Activated T-cell treated with anti-CD3 and anti-CD28 coated beads, Interleukin-2, amount 50 U/mL, for 1 hour (primary cell): ENCODE results near the gene MGA.

Source experiments
- DNase-seq: peaks from one replicate; pipeline ENCODE4 v3.0.0-alpha.2; 2020

MGA gene

DNA sequence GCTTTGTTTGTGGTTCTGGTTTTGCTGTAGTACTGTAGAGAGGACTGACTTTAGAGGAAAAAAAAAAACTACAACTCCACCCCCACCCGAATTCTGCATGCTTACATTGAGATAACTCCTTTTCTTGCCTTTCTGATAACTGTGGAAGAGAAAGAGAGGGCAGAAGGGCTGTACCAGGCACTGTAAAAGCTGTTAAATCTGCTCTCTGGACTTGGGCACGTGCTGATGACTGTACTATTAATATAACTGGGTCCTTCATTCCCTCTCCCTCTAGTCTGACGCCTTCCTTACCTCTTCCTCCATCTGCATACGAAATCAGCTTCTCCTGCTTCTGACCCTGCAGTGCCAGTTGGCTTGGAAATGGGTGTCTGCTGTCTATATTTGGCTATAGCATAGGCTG lies 129.0 kb downstream of the MGA start:
- no peak for DNase-seq

DNA sequence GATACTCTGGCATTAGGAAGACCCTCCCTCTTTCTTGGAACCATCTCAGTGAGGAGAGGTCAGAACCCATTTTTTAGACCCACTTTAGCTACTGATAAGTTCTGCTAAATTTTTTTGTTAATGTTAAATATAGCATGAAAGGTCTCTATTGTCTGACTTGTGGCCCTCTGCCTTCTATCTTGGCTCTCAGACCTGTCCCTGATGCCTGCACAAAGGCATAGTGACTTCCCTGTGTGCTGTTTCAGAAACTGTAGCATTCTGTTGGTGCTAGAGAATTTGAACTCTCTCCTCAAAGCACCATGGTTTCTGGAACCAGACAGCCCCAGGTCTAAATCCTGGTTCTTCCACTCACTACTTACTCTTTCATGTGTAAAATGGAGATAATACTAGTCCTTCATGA lies 129.5 kb downstream of the MGA start:
- no peak for DNase-seq

DNA sequence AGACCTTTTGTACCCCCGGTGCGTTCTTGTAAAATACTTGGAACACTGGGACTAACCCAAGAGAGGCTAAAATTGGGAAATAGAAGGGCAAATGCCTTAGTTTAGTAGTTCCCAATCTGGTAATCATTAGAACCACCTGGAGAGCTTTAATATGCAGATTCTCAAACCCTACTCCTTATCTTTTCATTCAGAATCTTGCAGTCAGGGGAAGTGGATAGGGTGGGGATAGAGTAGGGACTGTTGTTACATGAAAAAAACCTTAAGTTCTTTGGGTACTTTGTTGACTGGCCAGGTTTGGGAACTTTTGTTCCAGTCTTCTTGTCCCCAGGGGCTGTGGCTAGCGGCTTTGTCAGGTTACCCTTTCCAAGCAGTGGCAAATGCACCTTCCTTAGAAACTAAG lies 130.0 kb downstream of the MGA start:
- no peak for DNase-seq

DNA sequence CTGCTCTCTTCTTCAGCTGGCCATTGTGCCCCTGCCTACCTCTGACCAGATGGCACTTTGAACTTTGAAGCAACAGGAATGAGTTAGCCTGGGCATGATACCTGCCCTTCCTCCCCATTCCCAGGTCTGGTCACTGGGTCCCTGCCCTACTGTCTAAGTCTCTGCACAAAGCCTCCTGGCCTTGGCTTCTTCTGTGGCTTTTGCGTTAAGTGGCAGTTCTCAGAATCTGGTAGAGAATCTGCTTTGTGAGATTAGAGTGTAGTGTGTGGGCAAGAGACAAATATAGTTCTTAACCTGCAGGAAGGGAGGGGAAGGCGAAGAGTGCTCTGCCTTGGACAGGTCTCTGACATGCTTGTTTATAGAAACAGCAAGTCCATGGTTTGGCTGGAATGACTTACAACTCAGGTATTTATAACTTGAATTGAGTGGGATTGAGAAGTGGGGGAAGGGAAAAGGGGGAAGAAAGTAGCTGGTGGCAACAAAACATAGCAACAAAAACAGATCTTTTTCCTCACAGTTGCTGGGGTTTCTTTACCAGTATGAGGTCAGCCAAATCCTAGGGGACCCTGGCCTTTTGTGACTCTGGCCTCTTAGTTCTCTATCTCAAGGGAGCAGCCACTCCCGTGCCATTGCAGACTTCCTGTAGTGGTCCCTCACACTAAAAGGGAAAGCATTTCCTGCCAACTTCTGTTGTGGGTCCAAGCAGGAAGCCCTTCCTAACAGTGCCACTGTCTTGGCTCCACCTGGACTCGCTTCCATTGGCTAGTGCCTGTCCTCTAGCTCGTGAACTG lies 130.7 kb downstream of the MGA start:
- no peak for DNase-seq

DNA sequence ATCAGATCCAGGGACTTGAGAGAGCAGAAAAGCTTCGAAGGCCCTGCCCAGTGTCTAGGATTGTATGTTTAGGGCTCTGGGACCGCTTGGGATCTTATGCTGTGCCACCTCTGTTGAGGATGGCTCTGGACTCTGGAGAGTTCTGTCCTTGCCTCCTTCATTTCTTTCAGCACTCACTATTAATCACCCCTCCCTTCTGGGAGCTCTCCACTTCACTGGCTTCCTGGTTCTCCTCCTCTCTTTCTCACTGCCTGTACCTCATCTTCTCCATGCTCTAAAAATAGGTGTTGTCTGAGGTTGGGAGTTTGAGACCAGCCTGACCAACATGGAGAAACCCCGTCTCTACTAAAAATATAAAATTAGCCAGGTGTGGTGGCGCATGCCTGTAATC lies 131.3 kb downstream of the MGA start:
- DNase-seq = no peak

DNA sequence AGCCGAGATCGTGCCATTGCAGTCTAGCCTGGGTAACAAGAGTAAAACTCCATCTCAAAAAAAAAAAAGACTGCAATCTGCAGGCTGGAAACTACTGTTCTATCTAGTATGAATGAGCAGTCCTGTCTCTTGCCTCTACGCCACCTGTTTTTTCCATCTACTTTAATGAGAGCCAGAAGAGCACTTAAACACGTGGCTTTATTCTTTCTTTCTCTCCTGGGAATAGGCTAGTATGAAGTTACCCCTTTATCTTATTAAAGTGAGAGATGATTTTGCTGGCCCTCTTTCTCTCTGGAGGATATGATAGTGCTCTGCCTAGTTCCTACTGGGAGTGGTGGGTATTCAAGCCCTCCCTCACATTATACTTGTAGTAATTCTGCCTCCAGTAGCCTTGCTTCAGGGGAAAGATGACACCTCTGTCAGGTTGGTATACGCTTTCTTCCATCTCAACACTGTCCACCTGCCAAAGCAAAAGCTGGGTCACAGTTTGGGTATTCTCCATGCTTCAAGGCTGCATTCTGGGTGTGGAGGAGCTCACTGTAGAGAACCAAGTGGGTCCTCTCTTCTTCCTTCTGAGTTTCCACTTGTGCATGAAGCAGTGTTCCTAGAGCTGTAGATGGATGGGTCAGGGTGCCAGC lies 131.9 kb downstream of the MGA start:
- DNase-seq = no peak

DNA sequence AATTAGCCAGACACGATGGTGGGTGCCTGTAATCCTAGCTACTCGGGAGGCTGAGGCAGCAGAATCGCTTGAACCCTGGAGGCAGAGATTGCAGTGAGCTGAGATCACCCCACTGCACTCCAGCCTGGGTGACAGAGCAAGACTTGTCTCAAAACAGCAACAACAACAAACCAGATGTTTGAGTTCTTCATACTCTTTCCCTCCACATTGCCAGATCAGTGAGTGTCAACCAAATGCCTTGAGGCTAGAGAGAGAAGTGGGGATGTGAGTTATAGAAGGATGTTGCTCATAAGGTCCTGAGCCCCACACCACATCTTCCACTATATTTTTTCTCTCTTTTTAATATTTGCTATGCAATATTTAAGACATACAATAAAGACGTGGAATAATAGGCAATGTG lies 133.9 kb downstream of the MGA start:
- DNase-seq = no peak

DNA sequence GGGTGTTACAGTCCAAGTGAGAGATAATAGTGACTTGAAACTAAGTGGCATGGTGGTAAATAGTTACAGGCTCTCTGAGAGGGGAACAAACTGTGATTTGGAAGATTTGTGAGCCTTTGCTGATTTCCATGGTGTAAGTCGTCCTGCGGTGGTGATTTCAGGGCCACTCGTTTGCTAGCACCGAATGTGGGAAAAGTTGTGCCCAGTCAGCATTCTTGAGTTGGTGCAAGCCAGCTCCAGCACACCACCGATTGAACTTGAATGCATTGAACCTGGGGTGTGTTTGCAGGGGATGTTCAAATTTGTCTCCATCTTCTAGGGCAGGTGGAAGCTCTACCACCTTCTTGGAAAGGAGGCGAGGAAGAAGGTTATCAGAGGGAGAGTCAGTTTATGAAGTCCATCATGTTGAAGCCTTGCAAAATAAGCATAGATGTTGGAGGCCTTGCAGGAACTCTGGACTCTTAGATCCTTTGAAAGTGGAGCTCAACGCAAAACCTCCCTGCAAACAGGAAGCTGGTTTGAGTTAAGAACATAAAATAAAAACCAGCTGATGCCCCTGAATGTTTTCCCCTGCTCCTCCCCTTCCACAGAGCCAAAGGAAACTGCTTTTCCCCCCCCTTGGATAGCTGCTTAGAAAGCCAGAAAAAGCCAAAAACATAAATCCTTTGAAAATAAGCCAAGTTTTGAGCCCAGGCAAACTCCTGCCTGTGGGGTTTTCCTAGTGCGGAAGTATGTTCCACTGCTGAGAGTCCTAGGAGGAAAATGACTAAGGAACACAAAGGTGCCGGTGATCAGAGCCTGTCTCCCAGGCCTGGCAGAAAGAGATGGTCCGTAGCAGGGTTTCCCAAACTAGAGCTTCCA lies 136.0 kb downstream of the MGA start:
- DNase-seq = no peak

DNA sequence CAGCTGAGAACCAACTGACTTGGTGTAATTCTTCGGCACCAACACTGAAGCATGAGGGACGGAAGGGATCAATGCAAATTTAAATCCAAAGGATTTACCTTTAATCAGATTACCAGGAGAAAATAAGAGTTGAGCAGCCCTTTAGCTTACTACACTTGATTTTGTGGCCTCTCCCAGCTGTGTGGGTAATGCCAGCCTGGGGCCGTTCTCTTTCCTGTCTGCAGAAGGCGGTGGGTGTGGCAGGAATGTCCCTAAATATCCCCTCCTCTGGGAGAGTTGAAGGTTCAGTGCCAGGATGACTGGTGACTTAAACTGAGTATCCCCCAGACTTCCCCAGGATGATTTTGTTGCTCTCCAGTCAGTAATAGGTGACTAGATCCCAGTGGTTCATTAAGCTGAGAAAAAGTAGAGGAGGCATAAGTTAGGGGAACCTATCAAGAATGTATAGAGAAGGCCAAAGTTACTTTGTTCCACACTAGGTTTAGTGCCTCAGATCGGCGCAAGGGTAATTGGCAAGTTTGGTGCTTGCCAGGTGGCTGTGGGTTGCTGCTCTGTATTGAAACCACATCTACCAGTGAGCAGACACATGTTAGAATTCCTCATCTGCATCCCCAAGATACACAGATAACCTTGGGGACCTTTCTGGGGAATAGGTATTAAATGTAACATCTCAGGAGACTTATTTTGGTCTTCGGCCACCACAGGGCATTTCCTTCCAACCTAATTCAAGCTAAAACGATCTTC lies 137.2 kb downstream of the MGA start:
- DNase-seq = no peak

DNA sequence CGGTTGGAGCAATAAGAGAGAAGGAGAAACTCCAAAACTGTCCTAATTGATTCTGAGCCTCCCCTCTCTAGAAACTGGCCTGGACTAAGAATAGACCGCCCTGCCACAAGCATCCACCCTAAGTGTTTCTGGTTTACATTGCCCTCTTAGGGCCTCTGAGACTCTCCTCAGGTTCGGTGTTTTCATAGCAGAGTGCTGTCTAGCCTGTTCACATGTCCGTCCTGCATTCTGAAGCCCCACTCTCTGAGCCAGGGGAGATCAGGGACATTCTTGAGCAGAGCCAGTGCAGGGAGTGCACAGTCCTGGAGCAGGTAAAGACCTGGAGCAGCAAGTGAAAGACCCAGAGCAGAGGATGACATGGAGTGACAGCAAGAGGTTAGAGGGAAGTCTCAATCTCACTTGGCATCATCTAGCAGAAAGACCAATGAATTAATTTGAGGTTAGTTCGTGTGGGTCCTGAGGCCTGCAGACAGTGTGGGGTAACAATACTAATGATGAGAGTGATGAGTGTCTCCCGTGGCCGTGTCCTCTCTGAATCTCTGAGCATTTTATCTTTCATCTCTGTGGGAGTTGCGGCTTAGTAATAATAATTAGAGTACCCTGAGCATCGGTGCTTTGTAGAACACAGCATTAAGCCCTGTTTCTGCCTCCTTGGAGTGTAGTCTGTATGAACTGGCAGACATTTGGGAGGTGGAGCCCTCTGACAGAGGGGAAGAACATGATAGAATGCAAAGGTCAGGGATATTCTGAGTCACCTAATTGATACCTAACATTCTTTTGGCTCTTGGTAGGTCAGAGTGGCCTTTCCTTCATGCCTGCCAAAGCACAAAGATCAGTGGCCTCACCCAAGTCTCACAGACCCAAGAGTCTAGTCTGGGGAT lies 138.6 kb downstream of the MGA start:
- DNase-seq = no peak

DNA sequence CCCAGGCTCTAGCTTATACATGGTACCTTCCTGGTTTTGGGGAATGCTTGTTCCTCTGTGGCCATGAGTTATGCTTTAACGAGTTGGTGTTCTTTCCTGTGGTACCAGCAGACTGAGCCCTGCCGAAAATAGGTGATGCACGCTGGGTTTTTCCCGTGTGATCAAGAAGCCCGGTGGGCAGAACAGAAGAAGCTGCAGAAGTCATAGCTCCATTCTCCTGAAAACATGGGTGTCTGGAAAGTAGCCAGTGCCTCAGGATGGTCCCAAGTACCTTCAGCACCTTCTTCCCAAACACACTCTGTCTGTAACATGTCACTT lies 139.2 kb downstream of the MGA start:
- no peak for DNase-seq

DNA sequence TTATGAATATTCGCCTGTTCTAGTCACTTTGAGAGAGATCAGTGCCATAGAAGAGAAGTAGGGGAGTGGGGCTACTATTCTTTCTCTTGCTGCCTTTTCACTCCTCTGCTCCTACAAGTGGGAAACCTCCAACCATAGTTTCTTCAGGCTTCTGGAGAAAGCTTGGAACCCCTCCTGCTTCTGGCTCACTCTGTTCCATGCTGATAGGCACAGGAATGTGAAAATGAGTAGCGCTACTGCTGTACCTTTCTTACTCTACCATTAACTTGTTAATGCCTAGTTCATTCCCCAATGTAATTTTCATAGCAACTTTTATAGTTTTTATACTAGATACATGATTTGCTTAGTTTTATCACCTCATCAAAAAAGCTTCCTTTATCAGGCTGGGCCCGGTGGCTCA lies 141.0 kb downstream of the MGA start:
- DNase-seq = no peak

DNA sequence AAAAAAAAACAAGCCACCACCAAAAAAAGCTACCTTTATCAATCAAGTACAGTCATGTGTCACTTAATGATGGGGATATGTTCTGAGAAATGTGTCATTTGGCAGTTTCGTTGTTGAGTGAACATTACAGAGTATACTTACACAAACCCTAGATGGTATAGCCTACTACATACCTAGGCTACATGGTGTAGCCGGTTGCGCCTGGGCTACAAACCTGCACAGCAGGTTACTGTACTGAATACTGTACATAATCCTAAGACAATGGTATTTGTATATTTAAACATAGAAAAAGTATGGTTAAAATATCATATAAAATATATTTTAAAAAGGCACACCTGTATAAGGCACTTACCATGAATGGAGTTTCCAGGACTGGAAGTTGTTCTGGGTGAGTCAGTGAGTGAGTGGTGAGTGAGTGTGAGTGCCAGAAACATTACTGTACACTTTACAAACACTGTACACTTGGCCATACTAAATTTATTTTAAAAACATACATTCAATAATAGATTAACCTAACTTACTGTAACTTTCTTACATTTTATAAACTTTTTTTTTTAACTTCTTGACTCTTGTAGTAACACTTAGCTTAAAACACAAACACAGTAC lies 141.7 kb downstream of the MGA start:
- DNase-seq = no peak

DNA sequence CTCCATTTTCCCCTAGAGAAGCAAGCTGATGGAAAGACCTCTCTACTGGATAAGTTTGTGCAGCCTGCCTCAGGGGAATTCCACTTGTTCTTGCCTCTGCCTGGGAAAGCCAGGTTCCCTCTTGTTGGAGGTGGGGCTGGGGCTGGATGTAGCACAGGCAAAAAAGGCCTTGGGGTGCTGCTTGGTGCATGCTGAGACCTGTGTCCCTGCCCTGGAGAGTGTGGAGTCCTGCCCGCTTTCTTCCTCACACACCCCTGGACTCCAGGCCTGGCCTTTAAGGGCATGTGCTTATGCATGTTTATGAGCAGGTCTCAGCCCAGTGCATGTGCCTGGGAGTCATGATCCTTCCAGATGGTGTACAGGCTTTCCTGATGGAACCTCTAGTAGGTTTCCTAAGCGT lies 144.2 kb downstream of the MGA start:
- DNase-seq = no peak

DNA sequence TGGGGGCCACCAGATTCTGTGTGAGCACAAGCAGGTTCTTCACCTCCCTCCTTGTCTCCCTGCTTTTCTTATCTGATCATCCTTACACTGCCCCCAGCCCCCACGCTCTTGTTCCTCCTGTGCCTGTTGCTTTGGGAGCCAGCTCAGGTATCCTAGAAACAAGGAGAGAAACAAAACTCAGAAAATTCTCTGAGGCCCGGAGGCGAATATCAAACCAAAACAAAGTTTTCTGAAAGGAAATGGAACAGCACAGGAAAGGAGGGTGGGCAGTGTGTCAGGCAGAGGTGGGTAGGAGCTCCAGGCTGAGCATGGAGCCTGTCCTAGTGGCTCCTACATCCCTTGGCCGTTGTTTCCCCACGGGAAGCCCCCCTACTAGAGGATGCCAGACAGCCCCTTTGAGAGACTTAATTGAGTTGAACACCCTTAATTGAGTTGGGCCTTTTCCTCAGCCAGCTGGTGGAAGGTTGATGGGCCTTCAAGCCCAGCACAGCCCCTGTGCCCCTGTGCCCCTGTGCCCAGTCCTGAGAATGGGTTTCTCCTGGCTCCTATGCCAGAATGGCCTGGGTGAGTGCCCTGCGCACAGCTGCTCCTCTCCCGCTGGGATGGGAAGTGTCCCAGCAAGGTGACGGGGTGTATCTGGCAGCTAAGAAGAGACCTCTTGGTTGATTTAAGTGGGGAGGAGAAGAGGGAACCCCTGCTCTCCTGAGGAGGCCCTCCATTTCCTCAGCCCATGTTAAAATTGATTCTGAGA lies 144.9 kb downstream of the MGA start:
- no peak for DNase-seq

DNA sequence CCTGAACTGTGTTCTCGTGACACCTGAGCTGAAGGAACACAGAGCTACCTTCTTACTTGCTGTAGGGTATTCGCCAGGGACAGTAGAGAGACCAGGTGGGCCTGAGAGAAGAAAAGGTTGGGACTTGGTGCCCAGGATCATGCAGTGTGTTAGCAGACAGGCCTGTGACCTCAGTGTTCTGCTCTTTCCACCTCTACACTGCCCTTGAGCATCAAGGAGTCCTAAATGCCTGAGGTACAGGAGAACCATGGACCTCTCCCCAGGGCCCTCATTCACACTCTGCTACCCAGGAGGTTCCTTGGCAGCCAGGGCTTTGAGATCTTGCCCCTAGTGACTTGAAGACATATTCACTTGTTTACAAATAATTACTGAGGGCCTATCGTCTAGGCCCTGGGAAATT lies 145.5 kb downstream of the MGA start:
- no peak for DNase-seq

DNA sequence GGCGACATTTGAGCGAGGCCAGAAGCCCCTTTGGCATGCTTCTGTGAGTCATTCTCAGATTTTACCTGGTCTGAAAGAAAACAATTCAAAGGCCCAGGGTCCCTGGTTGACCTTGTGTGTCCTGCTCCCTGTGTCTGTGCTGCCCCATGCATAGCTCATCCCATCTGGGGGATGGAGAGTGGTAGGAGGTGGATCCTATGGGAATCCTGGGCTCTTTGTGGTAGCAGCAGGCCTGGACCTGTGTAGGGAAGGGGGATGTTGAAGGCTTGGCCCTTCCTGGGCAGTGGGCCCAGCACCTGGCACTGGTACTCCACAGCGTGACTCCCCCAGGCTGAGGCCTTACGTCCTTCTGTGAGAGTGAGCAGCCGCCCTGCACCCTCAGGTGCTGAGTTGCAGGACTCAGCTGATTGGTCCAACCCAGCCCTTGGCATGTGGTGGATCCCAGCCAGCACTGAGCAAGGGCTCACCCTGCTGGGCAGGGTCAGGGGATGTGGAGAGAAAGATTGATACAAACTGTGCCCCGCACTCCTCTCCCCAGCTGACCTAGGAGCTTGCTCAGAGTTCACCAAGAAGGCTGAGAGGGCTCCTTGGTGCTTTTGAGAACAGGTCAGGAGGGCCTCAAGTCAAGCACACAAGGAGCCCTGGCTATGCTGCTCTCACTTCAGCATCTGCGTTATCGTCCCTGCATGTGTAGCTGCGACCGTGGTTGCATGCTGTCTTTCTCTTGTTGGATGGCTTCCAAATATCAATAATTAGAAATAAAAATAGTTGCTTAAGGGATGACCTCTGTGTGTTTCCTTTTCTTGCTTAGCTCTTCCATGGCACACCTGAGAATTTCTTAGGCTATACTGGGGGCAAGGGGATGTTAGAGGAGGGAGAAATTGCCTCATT lies 146.3 kb downstream of the MGA start:
- DNase-seq = no peak

DNA sequence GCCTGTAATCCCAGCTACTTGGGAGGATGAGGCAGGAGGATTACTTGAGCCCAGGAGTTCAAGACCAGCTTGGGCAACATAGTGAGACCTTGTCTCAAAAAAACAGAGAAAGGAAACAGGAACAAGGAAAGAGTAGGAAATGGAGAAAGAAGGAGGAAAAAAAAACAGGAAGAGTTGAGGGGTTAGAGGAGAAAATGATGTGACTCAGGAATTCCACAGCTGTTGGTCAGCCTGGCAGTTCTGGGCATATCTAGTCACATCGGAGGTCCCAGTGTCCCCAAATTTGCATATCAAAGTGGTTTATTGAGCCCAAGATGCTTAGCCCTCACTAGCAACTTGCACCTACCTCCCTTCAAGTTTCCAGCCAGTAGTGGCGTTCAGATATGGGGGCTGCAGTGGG lies 148.9 kb downstream of the MGA start:
- DNase-seq = no peak

DNA sequence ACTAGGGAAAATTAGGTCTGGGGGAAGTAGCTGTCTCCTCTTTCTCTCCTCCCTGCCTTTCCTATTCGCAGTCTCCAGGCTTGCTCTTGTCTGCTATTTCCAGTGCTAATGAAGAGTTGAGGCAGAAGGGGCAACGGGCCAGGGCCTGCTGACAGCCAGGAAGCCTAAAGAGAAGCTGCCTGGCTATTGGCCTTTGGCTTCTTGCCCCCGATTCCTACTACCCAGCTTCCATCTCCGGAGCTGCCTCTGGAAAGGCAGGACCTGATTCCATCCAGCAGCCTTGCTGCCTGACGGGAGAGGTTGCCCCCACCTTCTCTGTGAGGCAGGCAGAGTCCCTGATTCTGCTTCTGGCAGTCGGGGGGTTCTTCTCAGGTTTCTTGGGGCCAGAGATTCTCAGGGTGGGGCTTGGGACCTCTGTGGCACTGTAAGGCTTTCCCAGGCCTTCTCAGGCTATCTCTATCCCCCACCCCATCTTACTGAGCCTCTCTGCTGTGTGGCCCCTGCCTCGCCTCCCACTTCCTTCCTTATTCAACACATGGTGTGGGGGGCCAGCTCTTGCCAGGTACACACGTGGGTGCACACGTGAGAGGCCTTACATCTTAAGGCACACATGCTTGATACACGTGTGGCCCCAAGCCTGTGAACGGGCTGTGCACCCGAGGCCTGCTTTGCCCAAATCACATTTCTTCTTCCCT lies 149.5 kb downstream of the MGA start:
- DNase-seq = no peak
